GM12878 (cell line): ENCODE results near the gene TMC8. TPM values are rescaled to one million over a fixed set of nuclear protein-coding genes. Genes with fewer than 3 reads are reported as not detected.

ENCODE experiments used
- CBFB ChIP-seq: IDR thresholded peaks from 2 replicates; pipeline ENCODE4 v1.6.1; 2016; ENCODE audit warnings: antibody characterized with exemption, low read depth
- CBX3 ChIP-seq: fragments of 200-600 bp; sonication (generic); IDR thresholded peaks from 2 replicates; pipeline ENCODE4 v1.6.1; 2016; ENCODE audit warnings: low read depth, borderline replicate concordance
- CHD2 ChIP-seq: IDR thresholded peaks from 2 replicates; pipeline ENCODE4 v1.6.1; 2011; ENCODE audit warnings: low read depth, low read length, improper control_type of control experiment, borderline replicate concordance
- HDAC2 ChIP-seq: fragments of 200-600 bp; sonication (generic); IDR thresholded peaks from 2 replicates; pipeline ENCODE4 v1.6.1; 2017
- HDGF ChIP-seq: fragments of 450-650 bp; IDR thresholded peaks from 2 replicates; pipeline ENCODE4 v1.6.1; 2016; ENCODE audit warnings: antibody characterized with exemption
- IKZF1 ChIP-seq: fragments of 450-650 bp; conservative IDR thresholded peaks from 2 replicates; pipeline ENCODE4 v1.6.1; 2017; ENCODE audit warnings: antibody characterized with exemption, mild to moderate bottlenecking
- NFIC ChIP-seq: IDR thresholded peaks from 2 replicates; pipeline ENCODE4 v1.6.1; 2012; ENCODE audit warnings: low read depth, mild to moderate bottlenecking, inconsistent platforms, low read length, moderate library complexity
- NFYB ChIP-seq: IDR thresholded peaks from 2 replicates; pipeline ENCODE4 v1.6.1; 2011; ENCODE audit warnings: low read depth, mild to moderate bottlenecking, low read length, improper control_type of control experiment, moderate library complexity; ENCODE audit not compliant: insufficient read depth
- PAX8 ChIP-seq: fragments of 450-650 bp; IDR thresholded peaks from 2 replicates; pipeline ENCODE4 v1.6.1; 2017; ENCODE audit warnings: mild to moderate bottlenecking, moderate library complexity
- POLR2AphosphoS2 ChIP-seq: IDR thresholded peaks from 2 replicates; pipeline ENCODE4 v1.6.1; 2011; ENCODE audit warnings: low read depth, mild to moderate bottlenecking, low read length, improper control_type of control experiment, moderate library complexity
- POLR2AphosphoS5 ChIP-seq: IDR thresholded peaks from 2 replicates; pipeline ENCODE4 v1.6.1; 2011; ENCODE audit warnings: mild to moderate bottlenecking, low read length, inconsistent platforms
- RCOR1 ChIP-seq: conservative IDR thresholded peaks from 2 replicates; pipeline ENCODE4 v1.6.1; 2012; ENCODE audit warnings: low read depth, low read length, improper control_type of control experiment
- SPI1 ChIP-seq: IDR thresholded peaks from 2 replicates; pipeline ENCODE4 v1.6.1; 2011; ENCODE audit warnings: low read depth, mild to moderate bottlenecking, low read length, moderate library complexity, borderline replicate concordance; ENCODE audit not compliant: insufficient read depth
- YY1 ChIP-seq: IDR thresholded peaks from 2 replicates; pipeline ENCODE4 v1.6.1; 2011; ENCODE audit warnings: low read depth, mild to moderate bottlenecking, low read length
- ZNF207 ChIP-seq: fragments of 450-650 bp; IDR thresholded peaks from 2 replicates; pipeline ENCODE4 v1.6.1; 2014; ENCODE audit warnings: antibody characterized with exemption, mild to moderate bottlenecking, borderline replicate concordance
- ZZZ3 ChIP-seq: IDR thresholded peaks from 2 replicates; pipeline ENCODE4 v1.6.1; 2011; ENCODE audit warnings: low read depth; ENCODE audit not compliant: control insufficient read depth, insufficient read length
- polyA plus RNA-seq, 11 experiments: library from polyadenylated mRNA; depleted of rRNA in 4 of 11; unstranded in 6 of 11; stranded (reverse) in 5 of 11; fragments of >200 nt; fragmentation: Nextera tagmentation in 4 of 11; fragmentation: Illumina TruSeq in 1 of 11; extraction: Ambion mirVana in 4 of 11; extraction: Trizol in 1 of 11; gene quantifications; 1 replicate in 1 of 11; 2 replicates in 10 of 11; pipeline versions ENCODE4 v1.2.1 to v1.2.3, GENCODE V29; 2011 to 2016; ENCODE audit warnings: inconsistent platforms in 2 of 11, missing spikeins in 2 of 11, low read depth in 1 of 11
- total RNA-seq, 4 experiments: library from RNA; depleted of rRNA in 3 of 4; stranded (reverse); fragments of >200 nt in 3 of 4; fragmentation: Illumina TruSeq in 1 of 4; extraction: Trizol in 1 of 4; gene quantifications; 2 replicates each; pipeline versions ENCODE4 v1.2.1 to v1.2.3, GENCODE V29; 2013 to 2021
- TF ChIP-seq, protein P1 (sequence below): fragments of 450-650 bp; IDR thresholded peaks from 2 replicates; pipeline ENCODE4 v1.6.1; 2017; ENCODE audit warnings: mild to moderate bottlenecking, moderate library complexity
- TF ChIP-seq, protein P2 (sequence below): IDR thresholded peaks from 2 replicates; pipeline ENCODE4 v1.6.1; 2011; ENCODE audit warnings: borderline replicate concordance, low read depth, mild to moderate bottlenecking, moderate library complexity, low read length; ENCODE audit not compliant: insufficient read depth, poor library complexity, severe bottlenecking
- TF ChIP-seq, protein P3 (sequence below): fragments of 450-650 bp; IDR thresholded peaks from 2 replicates; pipeline ENCODE4 v1.6.1; 2017; ENCODE audit warnings: mild to moderate bottlenecking
- TF ChIP-seq, protein P4 (sequence below): fragments of 450-650 bp; IDR thresholded peaks from 2 replicates; pipeline ENCODE4 v1.6.1; 2017; ENCODE audit warnings: antibody characterized with exemption, mild to moderate bottlenecking, moderate library complexity

TMC8 gene
- total and polyA plus RNA-seq, 10 of the 15 experiments (the other 5 are each of a cell fraction or from before 2014, with no cell fraction given): 2.7 to 128 (median 40.0) TPM

DNA sequence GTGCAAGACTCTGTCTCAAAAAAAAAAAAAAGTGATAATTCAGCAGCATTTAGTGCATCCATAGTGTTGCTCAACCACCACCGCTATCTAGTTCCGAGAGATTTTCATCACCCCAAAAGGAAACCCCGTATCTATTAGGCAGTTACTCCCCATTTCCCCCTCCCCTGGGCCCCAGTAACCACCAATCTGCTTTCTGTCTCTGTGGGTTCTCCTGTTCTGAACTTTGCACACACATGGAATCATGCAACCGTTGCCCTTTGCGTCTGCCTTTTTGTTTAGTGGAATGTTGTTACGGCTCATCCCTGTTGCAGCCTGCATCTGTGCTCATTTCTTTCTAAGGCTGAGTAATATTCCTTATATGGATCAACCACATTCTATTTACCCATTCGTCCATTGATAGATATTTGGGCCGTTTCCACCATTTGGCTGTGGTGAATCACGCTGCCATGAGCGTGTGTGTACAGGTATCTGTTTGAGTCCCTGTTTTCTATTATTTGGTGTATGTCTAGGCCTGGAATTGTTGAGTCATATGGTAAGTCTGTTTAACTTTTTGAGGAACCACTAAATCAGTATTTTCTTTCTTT, 29.1 kb downstream of the TMC8 start (continued):
- TF ChIP-seq CHD2 (no peak), RCOR1 (no peak), CBX3 (no peak), SPI1 (peak; percentile 10; the same call in 1 of the 2 replicates), PAX8 (no peak), NFYB (no peak), CBFB (peak; percentile 73), POLR2AphosphoS5 (no peak), HDAC2 (no peak), IKZF1 (peak; percentile 91), YY1 (peak; percentile 43; the same call in 1 of the 2 replicates), NFIC (peak; percentile 96), HDGF (no peak), ZNF207 (no peak), POLR2AphosphoS2 (no peak), ZZZ3 (no peak)
- TF ChIP-seq, protein P1, sequence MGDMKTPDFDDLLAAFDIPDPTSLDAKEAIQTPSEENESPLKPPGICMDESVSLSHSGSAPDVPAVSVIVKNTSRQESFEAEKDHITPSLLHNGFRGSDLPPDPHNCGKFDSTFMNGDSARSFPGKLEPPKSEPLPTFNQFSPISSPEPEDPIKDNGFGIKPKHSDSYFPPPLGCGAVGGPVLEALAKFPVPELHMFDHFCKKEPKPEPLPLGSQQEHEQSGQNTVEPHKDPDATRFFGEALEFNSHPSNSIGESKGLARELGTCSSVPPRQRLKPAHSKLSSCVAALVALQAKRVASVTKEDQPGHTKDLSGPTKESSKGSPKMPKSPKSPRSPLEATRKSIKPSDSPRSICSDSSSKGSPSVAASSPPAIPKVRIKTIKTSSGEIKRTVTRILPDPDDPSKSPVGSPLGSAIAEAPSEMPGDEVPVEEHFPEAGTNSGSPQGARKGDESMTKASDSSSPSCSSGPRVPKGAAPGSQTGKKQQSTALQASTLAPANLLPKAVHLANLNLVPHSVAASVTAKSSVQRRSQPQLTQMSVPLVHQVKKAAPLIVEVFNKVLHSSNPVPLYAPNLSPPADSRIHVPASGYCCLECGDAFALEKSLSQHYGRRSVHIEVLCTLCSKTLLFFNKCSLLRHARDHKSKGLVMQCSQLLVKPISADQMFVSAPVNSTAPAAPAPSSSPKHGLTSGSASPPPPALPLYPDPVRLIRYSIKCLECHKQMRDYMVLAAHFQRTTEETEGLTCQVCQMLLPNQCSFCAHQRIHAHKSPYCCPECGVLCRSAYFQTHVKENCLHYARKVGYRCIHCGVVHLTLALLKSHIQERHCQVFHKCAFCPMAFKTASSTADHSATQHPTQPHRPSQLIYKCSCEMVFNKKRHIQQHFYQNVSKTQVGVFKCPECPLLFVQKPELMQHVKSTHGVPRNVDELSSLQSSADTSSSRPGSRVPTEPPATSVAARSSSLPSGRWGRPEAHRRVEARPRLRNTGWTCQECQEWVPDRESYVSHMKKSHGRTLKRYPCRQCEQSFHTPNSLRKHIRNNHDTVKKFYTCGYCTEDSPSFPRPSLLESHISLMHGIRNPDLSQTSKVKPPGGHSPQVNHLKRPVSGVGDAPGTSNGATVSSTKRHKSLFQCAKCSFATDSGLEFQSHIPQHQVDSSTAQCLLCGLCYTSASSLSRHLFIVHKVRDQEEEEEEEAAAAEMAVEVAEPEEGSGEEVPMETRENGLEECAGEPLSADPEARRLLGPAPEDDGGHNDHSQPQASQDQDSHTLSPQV: no peak
- TF ChIP-seq, protein P2, sequence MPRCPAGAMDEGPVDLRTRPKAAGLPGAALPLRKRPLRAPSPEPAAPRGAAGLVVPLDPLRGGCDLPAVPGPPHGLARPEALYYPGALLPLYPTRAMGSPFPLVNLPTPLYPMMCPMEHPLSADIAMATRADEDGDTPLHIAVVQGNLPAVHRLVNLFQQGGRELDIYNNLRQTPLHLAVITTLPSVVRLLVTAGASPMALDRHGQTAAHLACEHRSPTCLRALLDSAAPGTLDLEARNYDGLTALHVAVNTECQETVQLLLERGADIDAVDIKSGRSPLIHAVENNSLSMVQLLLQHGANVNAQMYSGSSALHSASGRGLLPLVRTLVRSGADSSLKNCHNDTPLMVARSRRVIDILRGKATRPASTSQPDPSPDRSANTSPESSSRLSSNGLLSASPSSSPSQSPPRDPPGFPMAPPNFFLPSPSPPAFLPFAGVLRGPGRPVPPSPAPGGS: no peak
- TF ChIP-seq, protein P3, sequence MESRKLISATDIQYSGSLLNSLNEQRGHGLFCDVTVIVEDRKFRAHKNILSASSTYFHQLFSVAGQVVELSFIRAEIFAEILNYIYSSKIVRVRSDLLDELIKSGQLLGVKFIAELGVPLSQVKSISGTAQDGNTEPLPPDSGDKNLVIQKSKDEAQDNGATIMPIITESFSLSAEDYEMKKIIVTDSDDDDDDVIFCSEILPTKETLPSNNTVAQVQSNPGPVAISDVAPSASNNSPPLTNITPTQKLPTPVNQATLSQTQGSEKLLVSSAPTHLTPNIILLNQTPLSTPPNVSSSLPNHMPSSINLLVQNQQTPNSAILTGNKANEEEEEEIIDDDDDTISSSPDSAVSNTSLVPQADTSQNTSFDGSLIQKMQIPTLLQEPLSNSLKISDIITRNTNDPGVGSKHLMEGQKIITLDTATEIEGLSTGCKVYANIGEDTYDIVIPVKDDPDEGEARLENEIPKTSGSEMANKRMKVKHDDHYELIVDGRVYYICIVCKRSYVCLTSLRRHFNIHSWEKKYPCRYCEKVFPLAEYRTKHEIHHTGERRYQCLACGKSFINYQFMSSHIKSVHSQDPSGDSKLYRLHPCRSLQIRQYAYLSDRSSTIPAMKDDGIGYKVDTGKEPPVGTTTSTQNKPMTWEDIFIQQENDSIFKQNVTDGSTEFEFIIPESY: no peak
- TF ChIP-seq, protein P4, sequence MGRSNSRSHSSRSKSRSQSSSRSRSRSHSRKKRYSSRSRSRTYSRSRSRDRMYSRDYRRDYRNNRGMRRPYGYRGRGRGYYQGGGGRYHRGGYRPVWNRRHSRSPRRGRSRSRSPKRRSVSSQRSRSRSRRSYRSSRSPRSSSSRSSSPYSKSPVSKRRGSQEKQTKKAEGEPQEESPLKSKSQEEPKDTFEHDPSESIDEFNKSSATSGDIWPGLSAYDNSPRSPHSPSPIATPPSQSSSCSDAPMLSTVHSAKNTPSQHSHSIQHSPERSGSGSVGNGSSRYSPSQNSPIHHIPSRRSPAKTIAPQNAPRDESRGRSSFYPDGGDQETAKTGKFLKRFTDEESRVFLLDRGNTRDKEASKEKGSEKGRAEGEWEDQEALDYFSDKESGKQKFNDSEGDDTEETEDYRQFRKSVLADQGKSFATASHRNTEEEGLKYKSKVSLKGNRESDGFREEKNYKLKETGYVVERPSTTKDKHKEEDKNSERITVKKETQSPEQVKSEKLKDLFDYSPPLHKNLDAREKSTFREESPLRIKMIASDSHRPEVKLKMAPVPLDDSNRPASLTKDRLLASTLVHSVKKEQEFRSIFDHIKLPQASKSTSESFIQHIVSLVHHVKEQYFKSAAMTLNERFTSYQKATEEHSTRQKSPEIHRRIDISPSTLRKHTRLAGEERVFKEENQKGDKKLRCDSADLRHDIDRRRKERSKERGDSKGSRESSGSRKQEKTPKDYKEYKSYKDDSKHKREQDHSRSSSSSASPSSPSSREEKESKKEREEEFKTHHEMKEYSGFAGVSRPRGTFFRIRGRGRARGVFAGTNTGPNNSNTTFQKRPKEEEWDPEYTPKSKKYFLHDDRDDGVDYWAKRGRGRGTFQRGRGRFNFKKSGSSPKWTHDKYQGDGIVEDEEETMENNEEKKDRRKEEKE: no peak
